ENCODE data around the gene DYRK1B.
"Not testable (repeated sequence)": the region's sequence is repeated elsewhere in the genome, so short reads cannot be mapped to it uniquely, and the experiment has no call there.

DYRK1B gene

DNA sequence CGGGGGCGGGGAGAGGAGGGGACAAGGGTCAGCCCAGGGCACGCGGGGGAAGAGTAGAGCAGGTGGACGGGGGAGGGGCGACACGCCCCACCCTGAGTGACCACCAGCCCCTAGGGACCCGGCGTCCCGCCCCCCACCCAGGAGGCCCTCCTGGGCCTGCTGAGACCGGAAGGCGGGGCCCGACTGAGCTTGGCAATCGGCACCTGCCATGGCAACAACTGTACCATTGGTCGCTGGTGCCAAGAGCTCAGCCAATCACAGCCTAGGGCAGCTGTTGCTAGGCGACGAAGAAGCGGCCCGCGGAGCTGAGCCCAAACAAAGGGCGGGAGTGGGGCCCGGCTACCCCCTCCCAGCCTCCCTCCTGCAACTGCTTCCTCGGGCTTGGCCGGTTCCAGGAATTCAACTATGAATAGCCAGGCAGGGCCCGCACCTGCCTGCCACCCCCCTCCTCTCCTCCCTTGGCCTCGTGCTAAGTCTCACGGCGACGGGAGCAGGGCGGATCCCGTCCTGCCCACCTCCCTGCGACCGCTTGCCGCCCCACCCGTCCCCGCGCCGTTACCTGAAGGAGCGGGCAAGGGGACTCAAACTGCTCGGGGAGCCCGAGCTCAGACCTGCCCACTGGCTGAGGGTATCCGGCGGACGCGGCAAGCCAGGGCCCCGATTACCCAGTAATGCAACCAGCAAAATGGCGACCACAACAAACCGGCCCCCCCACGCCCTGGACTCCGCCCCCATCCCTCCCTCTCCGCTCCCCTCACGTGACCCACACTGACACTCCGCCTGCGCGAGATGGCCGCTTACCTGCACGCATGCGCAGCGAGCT is at the start of gene DYRK1B:
Gene DYRK1B (minus strand): TSS at position 699 of the 823 bp plus-strand sequence. CDS start 2,295 bp downstream, outside the sequence.
- peak; percentile 96 for DNase-seq

GRCh38 chr19:39882645-39883044 is 48.7 kb upstream of the DYRK1B start:
- DNase-seq: not testable (repeated sequence)

DNA sequence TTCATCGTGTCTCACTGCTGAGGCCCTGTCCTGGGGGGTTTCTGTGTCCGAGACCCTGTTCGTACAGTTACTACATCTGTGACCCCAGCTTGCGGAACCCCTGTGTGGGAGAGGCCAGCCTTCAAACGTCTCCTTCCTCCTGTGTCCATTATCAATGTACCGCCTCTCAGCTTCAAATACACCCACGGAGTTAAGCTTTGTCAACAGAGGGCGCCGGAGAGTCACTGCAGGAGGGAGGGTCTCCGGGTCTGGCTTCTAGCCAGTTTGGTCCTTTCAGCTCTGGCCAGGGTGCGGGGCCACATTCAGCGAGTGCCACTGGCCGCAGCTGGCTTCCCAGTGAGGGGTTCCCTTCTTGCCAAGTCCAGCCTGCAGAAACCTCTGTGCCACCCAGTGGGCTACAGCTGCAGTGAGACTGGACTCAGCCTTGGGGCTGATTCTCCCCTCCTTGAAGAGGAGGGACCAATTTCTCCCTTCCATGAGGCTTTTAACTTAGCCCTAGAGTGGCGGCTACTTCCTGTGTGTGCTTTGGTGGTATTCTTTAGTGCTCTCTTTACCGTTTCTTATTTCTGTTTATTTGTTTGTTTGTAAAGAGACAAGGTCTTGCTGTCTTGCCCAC is 47.6 kb upstream of the DYRK1B start:
- DNase-seq: peak; percentile 2

DNA sequence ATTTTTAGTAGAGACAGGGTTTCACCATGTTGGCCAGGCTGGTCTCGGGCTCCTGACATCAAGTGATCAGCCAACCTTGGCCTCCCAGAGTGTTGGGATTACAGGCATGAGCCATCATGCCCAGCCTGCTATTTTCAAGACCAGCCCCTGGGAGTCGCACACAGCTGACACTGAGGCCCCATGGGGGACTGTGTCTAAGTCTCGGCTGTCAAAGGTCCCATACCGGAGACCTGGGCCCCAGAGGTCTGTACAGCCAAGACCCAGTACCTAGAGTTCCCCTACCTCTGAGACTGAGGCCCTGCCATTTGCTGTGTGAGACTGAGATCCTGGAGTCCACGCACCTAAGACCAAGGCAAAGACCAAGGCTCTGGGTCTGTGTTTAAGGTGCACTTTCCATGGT is 46.3 kb upstream of the DYRK1B start:
- DNase-seq: not testable (repeated sequence)

- DNase-seq: not testable (repeated sequence)
Measured at GRCh38 chr19:39879796-39880195, 45.8 kb upstream of the DYRK1B start.

DNA sequence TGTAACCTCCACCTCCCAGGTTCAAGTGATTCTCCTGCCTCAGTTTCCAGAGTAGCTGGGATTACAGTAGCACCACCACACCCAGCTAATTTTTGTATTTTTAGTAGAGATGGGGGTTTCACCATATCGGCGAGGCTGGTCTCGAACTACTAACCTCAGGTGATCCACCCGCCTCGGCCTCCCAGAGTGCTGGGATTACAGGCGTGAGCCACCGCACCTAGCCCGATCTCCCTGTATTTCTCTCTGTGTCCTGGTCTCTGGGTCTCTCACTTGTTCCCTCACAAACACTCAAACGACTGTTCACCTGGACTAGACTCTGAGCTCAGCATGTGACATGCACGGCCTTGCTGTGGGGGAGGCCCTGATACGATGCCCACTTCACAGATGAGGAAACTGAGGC is 44.9 kb upstream of the DYRK1B start:
- not testable (repeated sequence) for DNase-seq

DNA sequence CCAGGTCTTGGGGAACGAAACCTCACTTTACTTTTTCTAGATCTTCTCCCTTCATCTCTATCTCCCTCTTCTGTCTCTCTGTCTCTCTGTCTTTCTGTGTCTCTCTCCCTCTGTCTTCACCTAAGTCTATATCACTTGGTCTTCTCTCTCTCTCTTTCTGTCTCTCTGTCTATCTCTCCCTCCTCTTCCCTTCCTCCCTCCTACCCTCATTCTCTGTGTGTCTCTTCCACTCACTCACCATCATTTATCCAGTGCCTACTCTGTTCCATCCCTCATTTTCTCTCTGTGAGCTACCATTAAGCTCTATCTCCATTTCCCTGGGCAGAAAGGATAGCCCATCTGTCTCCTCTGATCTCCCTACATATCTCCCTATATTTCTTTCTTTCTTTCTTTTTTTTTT is 44.4 kb upstream of the DYRK1B start:
- no peak for DNase-seq

DNA sequence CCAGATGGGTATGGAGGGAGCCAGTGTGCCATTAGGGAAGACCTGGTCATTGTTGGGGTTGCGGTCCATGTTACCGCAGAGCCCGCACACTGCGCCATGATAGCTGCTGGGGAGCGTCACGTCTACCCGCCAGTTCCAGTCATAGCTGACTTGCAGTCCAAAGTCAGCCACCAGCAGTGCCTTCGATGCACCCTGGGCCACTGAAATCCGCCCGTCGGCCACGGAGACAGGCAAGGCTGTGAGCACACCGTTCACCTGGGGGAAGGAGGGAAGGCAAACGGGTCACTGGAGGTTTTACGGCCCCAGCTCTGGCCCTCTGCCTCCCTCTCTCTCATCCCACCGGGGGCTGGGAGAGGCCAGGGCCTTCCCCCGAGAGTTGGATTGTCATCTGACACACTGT is 44.0 kb upstream of the DYRK1B start:
- not testable (repeated sequence) for DNase-seq

GRCh38 chr19:39877488-39877887 is 43.5 kb upstream of the DYRK1B start:
- not testable (repeated sequence) for DNase-seq

GRCh38 chr19:39876486-39876885 is 42.5 kb upstream of the DYRK1B start:
- not testable (repeated sequence) for DNase-seq

GRCh38 chr19:39875401-39875864 is 41.5 kb upstream of the DYRK1B start:
- not testable (repeated sequence) for DNase-seq

- no peak for DNase-seq
Measured at GRCh38 chr19:39874404-39874803, 40.4 kb upstream of the DYRK1B start.

DNA sequence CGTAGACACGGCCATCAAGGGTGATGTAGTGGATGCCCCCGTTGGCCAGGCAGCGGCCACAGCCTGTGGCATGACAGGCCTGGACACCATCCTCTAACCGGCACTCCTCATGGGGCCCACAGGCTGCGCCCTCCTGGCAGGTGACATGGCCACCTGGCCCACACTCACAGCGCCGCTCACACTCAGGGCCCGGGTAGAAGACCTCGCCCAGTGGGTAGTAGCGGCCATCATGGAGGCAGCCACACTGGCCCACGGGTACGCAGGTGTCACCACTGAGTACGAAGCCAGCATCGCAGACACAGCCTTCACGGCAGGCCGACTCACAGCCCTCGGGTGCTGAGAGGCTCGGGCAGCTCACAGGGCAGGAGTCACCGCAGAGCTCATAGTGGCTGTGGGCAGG is 39.4 kb upstream of the DYRK1B start:
- DNase-seq: no peak

GRCh38 chr19:39871886-39872866 is 38.2 kb upstream of the DYRK1B start:
- DNase-seq: no peak

DNA sequence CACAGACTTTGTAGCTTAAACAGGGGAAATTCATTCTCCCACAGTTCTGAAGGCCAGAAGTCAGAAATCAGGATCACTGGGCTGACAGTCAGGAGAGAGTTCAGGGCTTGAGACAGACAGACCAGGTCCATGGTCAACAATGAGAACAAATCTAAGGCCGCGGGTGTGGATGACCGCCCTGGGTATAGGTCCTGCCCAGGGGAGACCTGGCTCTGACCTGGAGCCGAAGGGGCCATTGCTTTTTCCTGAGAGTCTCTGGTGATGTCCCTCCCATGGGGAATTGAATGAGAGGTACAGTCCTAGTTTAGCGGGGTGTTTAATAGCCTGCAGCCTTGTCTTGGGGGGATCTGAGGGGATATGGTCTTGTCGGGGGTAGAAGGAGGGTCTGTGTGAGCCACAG is 37.4 kb upstream of the DYRK1B start:
- no peak for DNase-seq

GRCh38 chr19:39870171-39870971 is 36.4 kb upstream of the DYRK1B start:
- DNase-seq: no peak

DNA sequence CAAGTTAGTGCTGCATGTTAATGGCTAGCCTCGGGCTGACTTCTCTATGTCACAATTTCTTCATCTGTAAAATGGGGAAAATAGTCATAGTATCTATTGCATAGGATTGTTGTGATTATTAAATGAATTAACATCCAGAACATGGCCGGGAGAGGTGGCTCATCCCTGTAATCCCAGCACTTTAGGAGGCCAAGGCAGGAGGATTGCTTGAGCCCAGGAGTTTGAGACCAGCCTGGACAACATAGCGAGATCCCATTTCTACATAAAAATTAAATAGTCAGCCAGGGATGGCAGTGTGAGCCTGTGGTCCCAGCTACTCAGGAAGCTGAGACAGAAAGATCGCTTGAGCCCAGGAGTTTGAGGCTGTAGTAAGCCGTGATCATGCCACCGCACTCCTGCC is 34.0 kb upstream of the DYRK1B start:
- no peak for DNase-seq

- DNase-seq: no peak
Measured at GRCh38 chr19:39867133-39867532, 33.2 kb upstream of the DYRK1B start.

GRCh38 chr19:39865953-39866352 is 32.0 kb upstream of the DYRK1B start:
- no peak for DNase-seq

DNA sequence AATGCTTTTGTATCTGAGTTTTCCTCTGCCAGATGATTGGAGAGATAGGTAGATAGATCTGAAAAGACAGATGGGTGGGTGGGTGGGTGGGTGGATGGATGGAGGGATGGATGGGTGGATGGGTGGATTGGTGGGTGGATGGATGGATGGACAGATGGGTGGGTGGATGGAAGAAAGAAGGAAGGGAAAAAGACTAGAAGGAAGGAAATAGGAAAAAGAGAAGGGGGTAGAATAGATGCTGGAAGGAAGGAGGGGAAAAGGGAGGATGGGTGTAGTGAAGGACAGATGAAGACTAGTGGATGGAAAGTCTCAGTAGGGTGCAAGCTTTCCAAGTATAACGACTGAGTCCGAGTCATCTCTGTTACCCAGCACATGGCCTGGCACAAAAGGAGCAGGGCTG is 31.2 kb upstream of the DYRK1B start:
- DNase-seq: no peak

DNA sequence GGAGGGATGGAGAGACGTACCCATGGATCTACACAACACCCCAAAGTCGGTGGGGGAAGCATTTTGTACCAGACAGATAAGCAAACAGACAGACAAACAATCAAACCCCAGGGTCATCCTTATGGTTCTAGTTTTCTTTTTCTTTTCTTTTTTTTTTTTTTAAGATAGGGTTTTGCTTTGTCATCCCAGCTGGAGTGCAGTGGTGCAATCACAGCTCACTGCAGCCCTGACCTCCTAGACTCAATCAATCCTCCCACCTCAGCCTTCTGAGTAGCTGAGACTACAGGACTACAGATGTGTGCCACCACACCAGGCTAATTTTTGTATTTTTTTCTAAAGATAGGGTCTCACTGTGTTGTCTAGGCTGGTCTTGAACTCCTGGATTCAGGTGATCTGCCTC is 30.2 kb upstream of the DYRK1B start:
- DNase-seq: no peak

GRCh38 chr19:39858541-39858940 is 24.6 kb upstream of the DYRK1B start:
- no peak for DNase-seq

All from kidney glomerular epithelial cell (primary cell).